GM12875 (cell line): ENCODE data around the gene PCDHGB1.
A peak's percentile ranks its signal among the peaks of the same experiment; 100 is the strongest.
"Not testable (repeated sequence)": the region's sequence is repeated elsewhere in the genome, so short reads cannot be mapped to it uniquely, and the experiment has no call there.

ENCODE experiments used
- H3K4me3 ChIP-seq: one replicate; pipeline ENCODE4 v1.5.1; 2011; ENCODE audit warnings: low read depth, low read length, control low read depth
- CTCF ChIP-seq: IDR thresholded peaks from 2 replicates; pipeline ENCODE4 v1.5.1; 2011; ENCODE audit warnings: low read depth, mild to moderate bottlenecking, control low read depth, inconsistent platforms, low read length, moderate library complexity, borderline replicate concordance; ENCODE audit not compliant: insufficient read depth

Gene PCDHGB1

GRCh38 chr5:141349917-141350619 is at the start of gene PCDHGB1:
Gene PCDHGB1 (plus strand): TSS chr5:141350099. CDS start chr5:141350261, 162 bp downstream.
- peak; percentile 51; the same call in 1 of the 2 replicates for TF ChIP-seq CTCF
- H3K4me3 ChIP-seq: no peak within 1 kb of the TSS

GRCh38 chr5:141303756-141304155 is 46.1 kb upstream of the PCDHGB1 start, which contains the start of gene SLC25A2:
Gene SLC25A2 (minus strand): TSS chr5:141304049. CDS start chr5:141303865, 184 bp downstream.
- H3K4me3 ChIP-seq: no peak within 1 kb of the TSS
- TF ChIP-seq CTCF: no peak

- H3K4me3 ChIP-seq: no peak overlapping the region
- no peak for TF ChIP-seq CTCF
These were observed 43.3 kb upstream of the PCDHGB1 start for GRCh38 chr5:141306630-141307029.

GRCh38 chr5:141313711-141314110 is 36.2 kb upstream of the PCDHGB1 start:
- TF ChIP-seq CTCF: no peak
- H3K4me3 ChIP-seq: no peak overlapping the region

- H3K4me3 ChIP-seq: not testable (repeated sequence)
These were observed 32.9 kb upstream of the PCDHGB1 start for GRCh38 chr5:141316963-141317362.

- no peak for TF ChIP-seq CTCF
- H3K4me3 ChIP-seq: no peak overlapping the region
These were observed 30.7 kb upstream of the PCDHGB1 start for GRCh38 chr5:141319202-141319601.

GRCh38 chr5:141319699-141320098 is 30.2 kb upstream of the PCDHGB1 start:
- TF ChIP-seq CTCF: no peak
- H3K4me3 ChIP-seq: peak overlapping the region; percentile 98
